GM18517 (cell line): ENCODE measurements around the gene SOST.
"Not testable (repeated sequence)": the region's sequence is repeated elsewhere in the genome, so short reads cannot be mapped to it uniquely, and the experiment has no call there.

Experiments used
- ATAC-seq: cut with Tn5 transposase; IDR thresholded peaks from one replicate; pipeline ENCODE4 v1.9.1; 2021; ENCODE audit warnings: mild to moderate bottlenecking, moderate library complexity; ENCODE audit not compliant: unreplicated experiment

SOST gene

DNA sequence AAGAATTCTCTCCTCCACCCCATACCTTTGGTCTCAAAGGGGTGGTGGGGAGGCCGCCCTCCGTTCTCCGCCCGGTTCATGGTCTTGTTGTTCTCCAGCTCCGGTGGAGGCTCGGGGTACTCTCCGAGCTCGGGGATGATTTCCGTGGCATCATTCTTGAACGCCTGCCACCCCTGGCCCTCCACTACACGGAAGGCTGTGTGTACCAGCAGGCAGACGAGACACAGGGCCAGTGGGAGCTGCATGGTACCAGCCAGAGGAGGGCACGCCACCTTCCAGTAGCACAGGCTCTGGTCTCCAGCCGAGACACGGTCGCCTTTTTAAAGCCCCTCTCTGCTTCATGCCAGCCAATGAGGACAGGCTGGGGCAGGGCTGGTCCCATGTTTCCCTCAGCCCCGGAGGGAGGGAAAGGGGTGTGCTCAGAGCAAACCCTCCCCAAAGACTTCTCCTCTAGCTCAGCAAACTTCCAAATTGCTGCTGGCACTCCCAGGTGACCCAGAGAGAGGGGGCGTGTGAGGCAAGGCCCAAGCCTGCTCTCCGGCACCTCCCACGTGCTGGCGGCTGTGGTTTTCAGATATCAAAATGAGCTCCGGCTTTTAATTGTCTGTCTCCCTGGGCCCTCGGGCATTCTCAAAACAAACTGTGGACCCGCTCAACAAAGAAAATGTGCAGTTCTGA is at the start of gene SOST:
Gene SOST, minus strand, starts transcription at position 295 of the 678 bp plus-strand sequence. Its CDS starts 50 bp downstream, at position 245.
- ATAC-seq = no peak

GRCh38 chr17:43808076-43808475 is 49.5 kb upstream of the SOST start:
- ATAC-seq = no peak

DNA sequence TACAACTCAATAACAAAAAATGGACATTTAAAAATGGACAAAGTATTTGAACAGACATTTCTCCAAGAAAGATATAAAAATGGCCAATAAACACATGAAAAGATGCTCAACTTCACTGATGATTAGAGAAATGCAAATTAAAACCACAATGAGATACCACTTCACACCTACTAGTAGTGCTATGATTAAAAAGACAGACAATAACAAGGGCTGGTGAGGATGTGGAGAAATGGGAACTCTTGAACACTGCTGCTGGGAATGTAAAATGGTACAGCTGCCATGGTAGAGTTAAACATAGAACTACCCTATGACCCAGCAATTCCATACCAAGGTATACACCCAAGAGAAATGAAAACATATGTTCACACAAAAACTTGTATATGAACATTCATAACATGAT is 46.5 kb upstream of the SOST start:
- no peak for ATAC-seq

DNA sequence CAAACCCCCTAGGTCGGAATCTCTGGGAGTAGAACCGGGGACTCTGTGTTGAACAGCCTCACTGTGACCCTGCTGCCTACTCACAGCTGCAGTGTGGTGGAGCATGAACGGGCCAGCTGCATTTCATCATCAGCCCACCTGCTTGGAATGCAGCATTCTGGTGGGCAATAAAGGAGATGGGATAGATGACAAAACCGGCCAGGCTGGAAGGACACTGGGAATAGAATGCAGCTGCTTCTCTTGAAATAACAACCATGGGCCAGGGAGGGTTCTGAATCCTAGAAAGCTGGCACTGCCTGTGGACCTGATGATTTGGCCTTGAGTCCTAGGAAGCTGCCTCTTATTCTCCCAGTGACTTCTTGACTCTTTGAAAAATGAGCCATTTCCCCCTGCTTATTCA is 45.2 kb upstream of the SOST start:
- no peak for ATAC-seq

DNA sequence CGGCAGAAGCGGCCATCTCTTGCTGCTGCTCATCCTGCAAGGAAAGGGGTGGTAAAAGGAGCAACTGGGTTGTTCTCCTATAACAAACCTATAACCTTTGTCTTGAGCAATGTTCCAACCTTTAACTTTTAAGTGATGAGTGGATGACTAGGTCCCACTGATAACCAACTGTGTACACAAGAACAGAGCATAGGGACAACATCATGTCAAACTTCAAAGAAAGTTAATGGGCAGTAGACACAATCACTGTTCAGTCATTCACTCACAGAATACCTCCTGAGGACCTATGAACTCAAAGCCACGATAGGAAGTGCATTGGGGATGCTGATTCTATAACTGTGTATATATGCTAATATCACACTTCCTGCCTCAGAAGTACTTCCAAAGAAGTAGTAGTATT is 43.3 kb upstream of the SOST start:
- no peak for ATAC-seq

DNA sequence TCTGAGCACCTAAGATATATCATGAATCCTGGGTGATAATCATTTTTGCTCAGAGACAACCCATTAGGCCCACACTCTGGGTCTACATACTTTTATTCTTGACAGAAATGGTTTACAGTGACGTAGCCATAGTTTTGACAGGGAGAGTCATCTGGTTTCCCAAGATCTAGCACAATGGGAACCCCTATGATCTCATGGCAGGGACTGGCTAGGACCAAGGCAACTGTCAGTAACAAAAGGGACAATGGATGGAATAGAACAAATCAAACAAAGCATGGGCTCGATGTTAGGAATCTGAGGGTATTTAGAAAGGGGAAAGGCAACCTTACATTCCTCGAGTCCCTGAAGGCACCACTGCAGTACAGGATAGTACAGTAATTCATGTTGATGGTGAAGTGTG is 42.1 kb upstream of the SOST start:
- ATAC-seq = no peak

- ATAC-seq = no peak
These were observed 40.5 kb upstream of the SOST start for GRCh38 chr17:43799047-43799446.

DNA sequence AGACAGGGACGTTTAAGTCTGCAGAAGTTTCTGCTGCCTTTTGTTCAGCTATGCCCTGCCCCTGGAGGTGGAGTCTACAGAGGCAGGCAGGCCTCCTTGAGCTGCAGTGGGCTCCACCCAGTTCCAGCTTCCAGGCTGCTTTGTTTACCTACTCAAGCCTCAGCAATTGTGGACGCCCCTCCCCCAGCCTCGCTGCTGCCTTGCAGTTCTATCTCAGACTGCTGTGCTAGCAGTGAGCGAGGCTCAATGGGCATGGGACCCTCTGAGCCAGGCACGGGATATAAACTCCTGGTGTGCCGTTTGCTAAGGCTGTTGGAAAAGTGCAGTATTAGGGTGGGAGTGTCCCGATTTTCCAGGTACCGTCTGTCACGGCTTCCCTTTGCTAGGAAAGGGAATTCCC is 39.4 kb upstream of the SOST start:
- ATAC-seq = not testable (repeated sequence)

DNA sequence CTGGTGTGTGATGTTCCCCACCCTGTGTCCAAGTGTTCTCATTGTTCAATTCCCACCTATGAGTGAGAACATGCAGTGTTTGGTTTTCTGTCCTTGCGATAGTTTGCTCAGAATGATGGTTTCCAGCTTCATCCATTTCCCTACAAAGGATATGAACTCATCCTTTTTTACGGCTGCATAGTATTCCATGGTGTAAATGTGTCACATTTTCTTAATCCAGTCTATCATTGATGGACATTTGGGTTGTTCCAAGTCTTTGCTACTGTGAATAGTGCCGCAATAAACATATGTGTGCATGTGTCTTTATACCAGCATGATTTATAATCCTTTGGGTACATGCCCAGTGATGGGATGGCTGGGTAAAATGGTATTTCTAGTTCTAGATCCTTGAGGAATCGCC is 34.1 kb upstream of the SOST start:
- ATAC-seq = not testable (repeated sequence)

DNA sequence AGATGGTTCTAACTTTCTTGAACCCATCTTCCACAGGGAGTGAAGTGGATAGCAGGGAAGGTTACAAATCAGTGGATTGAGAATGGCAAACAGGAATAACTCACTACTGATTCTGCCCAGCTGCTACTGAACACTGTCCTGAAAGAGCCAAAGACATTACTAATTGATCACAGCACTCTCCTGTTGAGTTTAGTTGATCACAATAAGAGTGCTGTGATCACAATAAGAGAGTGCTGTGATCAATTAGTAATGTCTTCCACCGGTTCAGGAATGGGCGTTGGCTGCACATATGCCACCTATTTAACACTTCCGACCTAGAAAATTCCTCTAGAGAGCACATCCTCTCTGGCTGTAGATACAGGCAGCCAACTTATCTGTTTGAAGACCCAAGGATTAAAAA is 33.0 kb upstream of the SOST start:
- no peak for ATAC-seq

DNA sequence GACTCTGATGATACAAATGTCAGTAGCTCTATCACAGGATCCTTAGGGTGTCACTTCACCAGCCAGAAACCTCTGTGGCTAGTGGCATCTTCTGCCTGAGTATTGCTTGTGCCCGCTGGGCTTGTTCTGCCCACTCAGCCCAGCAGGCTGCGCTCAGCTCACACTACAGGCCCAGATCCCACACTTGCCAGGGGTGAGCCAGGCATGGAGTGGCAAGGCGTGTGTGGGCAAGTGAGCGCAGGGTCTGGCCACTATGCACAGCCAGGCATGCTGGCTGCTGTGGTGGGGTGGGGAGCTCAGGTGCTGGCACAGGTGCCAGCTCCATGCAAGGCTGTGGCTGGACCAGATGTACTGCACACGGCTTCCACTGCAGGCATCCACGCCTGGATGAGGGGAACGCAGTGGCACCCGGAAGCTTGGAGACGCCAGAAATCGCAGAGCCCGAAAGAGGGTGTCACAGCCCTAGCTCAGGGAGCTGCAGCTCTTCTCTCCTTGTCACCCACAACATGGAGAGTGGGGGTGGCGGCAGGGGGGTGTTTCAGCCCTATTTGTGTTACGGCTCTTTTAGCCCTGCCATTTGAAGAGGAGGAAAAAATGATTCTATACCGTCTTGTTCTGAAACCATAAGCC is 31.8 kb upstream of the SOST start:
- ATAC-seq = no peak

DNA sequence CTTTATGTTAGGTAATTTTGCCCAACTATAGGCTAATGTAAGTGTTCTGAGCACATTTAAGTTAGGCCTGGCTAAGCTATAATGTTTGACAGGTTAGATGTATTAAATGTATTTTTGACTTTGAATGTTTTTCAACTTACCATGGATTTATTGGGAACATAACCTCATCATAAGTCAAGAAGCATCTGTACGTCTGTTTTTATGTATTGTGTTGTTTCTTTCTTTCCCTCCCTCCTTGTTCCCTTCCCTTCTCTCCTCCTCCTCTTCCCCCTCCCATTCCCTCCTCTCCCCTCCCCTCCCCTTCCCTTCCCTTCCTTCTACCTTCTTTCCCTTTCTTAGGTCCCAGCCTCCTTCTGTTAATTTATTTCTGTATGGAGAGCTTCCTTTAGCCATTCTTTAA is 30.9 kb upstream of the SOST start:
- no peak for ATAC-seq

GRCh38 chr17:43788540-43788939 is 29.9 kb upstream of the SOST start:
- ATAC-seq = no peak

DNA sequence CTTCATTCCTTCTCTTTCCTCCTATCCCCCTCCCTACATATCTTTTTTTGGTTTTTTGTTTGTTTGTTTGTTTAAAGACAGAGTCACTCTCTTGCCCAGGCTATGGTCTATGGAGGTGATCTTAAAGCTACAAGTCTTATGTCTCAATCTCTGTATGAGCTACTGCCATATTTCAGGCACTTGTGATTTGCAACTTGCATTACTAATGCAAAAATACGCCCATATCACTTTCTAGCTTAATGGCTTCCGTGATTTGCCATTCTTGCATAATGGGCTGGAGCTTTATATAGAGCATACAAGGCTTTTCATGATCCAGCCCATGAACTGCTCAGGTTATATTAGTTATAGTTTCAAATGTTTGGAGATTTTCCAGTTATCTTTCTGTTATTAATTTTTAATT is 29.1 kb upstream of the SOST start:
- ATAC-seq = no peak

- ATAC-seq = no peak
These were observed 26.1 kb upstream of the SOST start for GRCh38 chr17:43784628-43785101.

DNA sequence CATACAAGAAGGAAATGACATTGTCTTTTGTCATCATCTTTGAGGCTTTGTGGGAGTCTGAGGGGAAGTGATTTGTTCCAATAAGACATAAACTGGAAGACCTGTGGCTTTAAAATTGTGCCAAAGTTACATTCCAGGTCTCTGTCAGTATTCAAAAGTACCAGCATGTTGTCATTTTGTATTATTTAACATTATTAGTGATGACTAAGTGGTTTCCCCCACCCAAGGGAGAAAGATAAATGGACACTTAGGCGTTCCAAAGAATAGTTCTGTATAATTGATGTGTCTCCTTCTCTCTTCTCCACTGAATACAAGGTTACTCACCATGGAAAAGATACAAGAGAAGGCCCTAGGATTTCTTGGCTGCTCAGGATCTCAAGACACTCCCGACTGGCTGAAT is 25.5 kb upstream of the SOST start:
- no peak for ATAC-seq

DNA sequence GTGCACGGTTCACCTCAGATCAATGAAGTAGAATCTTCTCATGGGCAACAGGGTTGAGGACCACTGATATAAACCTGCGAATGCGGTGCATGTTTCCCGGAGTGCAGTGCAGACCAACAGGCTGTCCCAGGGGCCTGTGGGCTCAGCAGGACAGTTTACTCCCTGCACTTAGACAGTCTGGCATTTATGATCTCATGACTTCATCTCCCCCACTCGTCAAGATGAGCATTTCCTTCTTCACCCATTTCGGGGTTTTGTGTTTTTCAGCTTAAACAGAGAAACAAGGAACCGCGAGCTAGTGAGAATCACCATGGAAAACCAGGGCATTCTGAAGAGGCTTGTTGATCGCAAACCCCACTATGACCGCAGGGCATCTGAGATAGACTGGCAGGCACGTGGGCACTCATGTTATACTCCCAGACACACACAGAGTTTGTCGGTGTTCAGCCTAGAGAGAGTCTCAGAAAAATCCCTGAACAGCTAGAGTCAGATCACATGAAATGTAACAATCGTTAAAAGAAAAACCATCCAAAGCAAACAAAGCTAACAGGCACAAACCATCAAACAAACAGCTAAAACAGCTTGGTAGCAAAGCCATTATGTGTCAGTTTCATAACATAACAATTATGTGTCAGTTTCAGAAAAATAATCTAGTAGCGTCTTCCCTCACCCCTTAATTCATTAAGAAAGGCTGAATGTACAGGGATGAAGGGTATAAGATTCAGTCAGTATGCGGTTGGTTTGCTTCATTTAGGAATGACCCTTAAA is 24.5 kb upstream of the SOST start:
- ATAC-seq = no peak

- ATAC-seq = no peak
These were observed 21.5 kb upstream of the SOST start, which contains the start of gene CFAP97D1 for GRCh38 chr17:43780135-43780534. TSS of gene CFAP97D1 (plus strand) at chr17:43780435. CDS start at chr17:43780463, 28 bp downstream.

DNA sequence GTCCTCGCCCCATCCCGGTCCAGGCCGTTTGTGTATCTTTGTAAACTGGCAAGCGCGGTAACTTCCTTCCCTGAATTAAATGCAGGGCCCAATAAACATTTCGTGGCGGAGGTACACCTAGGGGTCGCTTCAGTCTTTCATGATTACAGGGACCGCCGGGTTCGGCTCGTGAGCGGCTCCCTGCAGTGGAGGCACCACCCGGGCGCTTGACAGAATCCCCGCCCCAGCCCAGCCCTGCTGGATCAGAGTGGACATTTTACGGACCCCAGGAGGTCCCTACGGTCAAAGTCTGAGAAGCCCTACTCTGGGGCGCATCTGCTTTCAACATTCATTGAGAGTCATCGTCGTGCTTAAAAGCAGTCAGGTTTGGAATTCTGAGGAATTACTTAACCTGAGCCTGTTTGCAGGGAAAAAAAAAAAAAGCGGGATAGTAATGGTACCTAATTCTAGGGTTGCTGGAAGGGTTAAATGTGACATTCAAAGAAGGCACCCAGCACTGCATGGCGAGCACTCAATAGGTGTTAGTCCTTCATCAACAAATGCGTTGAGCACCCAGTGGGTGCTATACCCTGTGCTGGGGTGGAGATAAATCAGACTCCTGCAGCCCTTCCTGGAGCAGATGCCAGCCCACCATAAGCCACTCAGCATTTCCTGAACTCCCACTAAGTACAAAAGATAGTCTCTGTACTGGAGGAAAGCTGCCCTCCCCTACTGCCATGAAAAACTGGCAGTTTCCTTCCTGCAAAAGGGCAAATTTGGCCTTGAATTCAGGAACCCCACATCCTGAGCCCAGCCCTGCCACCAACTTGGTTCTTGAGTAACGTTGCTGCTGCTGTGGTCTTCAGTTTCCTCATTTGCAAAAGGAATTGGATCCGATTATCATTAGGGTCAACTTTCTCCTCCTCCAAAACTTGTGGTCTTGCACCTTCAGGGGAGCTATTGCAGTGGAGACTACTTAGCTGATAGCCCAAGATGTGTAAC is 20.8 kb upstream of the SOST start:
- ATAC-seq = no peak

GRCh38 chr17:43778337-43779144 is 19.9 kb upstream of the SOST start, which contains the start of gene DUSP3:
TSS of gene DUSP3 (minus strand) at chr17:43778977. CDS start at chr17:43778924, 53 bp downstream.
- ATAC-seq = peak; percentile 77
